ENCODE measurements around the gene DLAT.
"Not testable (repeated sequence)": the region's sequence is repeated elsewhere in the genome, so short reads cannot be mapped to it uniquely, and the experiment has no call there.

DLAT gene

GRCh38 chr11:112050721-112051120 is 25.5 kb downstream of the DLAT start:
- FAIRE-seq = no peak

- FAIRE-seq = no peak
Observed at GRCh38 chr11:112051768-112052167, 26.6 kb downstream of the DLAT start.

DNA sequence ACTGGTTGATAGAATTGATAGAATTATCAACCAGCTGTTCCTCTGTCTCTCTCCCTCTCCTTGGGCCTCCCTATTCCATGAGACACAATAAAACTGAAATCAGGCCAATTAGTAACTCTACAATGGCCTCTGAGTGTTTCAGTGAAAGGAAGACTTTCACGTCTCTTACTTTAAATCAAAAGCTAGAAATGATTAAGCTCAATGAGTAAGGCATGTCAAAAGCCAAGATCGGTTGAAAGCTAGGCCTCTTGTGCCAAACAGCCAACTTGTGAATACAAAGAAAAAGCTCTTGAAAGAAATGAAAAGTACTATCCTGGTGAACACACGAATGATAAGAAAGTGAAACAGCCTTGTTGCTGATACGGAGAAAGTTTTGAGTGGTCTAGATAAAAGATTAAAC is 32.0 kb downstream of the DLAT start:
- no peak for FAIRE-seq

- no peak for FAIRE-seq
Observed at GRCh38 chr11:112058103-112058502, 32.9 kb downstream of the DLAT start.

DNA sequence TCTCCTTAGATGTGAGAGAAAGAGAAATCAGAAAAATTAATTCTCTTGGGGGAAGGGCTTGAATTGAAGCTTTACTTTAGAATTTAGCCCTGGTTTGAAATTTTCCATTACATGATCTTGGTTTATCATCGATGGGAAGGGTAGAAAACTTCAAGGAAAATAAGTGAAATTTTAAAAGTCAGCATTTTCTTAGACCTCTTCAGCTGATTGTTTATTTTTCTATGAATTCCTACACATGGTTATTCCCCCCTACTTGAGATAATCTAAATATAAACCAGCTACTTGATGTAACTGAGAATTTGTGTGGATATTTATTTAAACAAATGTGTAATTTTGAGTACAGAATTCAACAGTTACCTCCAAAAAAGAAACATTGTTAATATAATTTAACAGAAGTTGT is 37.7 kb downstream of the DLAT start:
- no peak for FAIRE-seq

GRCh38 chr11:112073941-112074811 is 49.0 kb downstream of the DLAT start, which contains the start of the genes NKAPD1 and PIH1D2:
TSS of gene NKAPD1 (plus strand) at chr11:112074299. CDS start at chr11:112075575, 1,276 bp downstream.
TSS of gene PIH1D2 (minus strand) at chr11:112074017. CDS start at chr11:112073174, 843 bp downstream.
- FAIRE-seq = no peak

- FAIRE-seq = no peak
Observed at GRCh38 chr11:112082729-112083128, 57.5 kb downstream of the DLAT start.

GRCh38 chr11:112085822-112086421 is 60.7 kb downstream of the DLAT start:
- no peak for FAIRE-seq

- FAIRE-seq = no peak
Observed at GRCh38 chr11:112086422-112087191, 61.4 kb downstream of the DLAT start, which contains the start of the genes SDHD and TIMM8B. TSS of gene SDHD (plus strand) at chr11:112086873. CDS start at chr11:112086908, 35 bp downstream. TSS of gene TIMM8B (minus strand) at chr11:112086756. CDS start at chr11:112086723, 33 bp downstream.

- no peak for FAIRE-seq
Observed at GRCh38 chr11:112087212-112087611, 62.0 kb downstream of the DLAT start.

- FAIRE-seq = not testable (repeated sequence)
Observed at GRCh38 chr11:112095302-112095701, 70.1 kb downstream of the DLAT start.

DNA sequence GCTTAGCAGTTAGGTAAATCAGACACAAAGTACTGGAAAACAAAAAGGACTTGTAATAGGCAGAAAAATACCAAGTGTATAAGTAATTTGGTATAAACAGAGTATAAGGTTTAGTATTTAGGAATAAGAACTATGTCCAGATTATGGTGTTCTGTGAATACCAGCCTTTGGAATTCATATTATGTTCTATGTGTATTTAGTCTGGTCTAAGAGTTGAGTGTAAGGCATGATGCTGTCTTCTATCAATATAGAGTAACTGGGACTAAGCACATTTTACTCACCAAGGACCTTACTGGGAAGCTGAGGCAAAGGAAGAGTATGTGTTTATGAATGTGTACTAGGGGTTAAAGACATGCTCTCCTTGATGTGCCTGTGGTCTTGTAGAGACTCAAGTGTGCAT is 71.0 kb downstream of the DLAT start:
- FAIRE-seq = no peak

DNA sequence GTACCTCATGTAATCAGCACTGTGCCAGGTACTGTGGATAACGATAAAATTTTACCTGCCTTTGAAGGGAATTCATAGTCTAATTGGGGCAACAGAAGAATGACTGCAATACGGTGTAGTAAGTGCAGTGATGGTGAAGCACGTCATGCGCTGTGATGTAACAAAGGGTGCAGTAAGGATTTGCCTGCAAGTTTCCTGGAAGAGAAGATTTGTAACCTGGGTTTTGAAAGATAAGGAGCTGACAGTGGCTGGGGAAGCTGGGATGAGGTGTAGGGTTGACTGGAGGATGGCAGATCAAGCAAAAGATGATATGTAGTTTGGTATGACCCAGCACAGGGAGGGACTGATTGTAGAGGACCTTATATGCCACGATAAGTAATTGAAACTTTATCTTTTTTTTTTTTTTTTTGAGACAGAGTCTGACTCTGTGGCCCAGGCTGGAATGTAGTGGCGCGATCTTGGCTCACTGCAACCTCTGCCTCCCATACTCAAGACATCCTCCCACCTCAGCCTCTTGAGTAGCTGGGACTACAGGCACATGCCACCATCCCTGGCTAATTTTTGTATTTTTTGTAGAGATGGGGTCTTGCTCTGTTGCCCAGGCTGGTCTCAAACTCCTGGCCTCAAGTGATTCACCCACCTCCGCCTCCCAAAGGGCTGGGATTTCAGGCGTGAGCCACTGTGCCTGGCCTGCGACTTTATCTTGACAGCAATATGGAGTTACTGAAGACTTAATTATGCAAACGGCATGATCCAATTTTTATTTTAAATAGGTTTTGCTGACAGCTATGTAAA is 72.7 kb downstream of the DLAT start:
- FAIRE-seq = no peak

DNA sequence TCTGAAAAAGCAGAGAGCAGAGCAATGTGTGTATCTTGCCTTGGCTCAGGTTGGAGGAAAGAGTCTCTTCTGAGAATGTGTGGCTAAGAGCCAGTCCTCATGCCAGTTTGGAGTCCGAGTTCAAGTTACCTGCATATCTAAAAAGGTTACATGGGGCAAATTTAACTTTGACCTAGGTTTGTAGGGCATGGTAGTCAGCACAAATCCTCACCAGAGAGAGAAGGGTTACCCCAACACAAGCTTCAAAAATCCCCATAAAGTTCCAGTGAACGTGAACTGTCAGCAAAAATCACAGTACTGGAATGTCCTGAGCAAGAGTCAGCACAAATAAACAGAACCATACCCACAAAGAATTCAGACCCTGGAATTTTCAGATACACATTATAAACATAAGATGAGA is 75.3 kb downstream of the DLAT start:
- no peak for FAIRE-seq

GRCh38 chr11:112103446-112103845 is 78.2 kb downstream of the DLAT start:
- FAIRE-seq = no peak

DNA sequence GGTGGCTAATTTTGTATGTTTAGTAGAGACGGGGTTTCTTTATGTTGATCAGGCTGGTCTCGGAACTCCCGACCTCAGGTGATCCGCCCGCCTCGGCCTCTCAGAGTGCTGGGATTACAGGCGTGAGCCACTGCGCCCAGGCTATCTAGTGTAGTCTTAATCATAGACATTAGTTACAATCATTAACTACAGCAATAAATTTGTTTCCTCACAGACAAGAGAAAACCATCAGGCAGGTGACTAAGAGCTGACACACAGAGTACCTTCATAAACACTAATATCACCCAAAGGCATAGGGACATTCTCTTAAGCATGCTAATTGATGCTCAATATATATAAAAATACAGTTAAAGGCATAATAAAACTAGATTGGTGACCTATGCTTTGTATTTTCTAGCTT is 80.9 kb downstream of the DLAT start:
- FAIRE-seq = no peak

Measured in colon (tissue), 2 donors.